HG02678 (cell line): ENCODE data around the gene RBP7.
"Not testable (repeated sequence)": the region's sequence is repeated elsewhere in the genome, so short reads cannot be mapped to it uniquely, and the experiment has no call there.

Source experiments
- ATAC-seq: cut with Tn5 transposase; IDR thresholded peaks from one replicate; pipeline ENCODE4 v1.9.1; 2021; ENCODE audit warnings: mild to moderate bottlenecking, moderate library complexity; ENCODE audit not compliant: unreplicated experiment

Gene RBP7

DNA sequence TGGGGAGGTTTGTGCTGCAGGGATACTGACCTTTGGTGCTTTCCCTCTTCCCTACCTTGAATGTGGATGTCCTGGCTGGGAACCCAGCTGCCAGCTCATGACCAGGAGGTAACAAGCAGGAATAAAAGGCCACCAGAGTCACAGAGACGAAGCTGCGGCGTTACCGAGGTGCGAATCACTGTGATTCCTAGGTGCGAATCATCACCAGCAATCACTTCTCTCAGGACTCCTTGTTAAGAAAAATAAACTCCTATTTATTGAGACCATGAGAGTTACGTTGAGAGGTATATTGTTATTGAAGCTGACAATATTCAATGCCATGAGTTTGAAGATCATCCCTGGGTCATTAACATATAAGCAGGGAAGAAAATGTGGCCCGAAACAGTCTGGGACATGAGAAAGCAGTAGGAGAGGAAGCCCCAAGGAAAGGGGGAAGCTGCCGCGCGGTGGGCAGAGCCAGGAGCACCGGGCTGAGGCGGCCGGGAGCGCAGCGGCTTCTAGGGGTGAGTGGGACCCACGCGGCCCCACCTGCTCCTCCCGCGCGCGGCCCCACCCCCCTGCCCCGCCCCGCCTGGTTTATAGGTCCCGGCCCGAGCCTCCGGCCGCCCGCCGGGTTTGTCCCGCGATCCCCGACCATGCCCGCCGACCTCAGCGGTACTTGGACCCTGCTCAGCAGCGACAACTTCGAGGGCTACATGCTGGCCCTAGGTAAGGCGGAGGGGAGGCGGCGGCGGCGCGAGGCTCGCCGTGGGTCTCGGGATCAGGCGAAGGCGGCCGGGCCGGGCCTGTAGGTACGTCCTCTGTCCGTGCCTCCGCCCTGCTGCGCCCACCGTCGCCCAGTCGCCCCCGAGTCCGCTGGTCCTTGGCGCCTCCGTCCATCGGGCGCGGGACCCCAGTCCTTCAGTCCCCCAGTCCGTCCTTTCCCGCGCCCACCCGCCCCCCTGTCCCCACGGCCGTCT is at the start of gene RBP7:
RBP7 (plus strand) TSS at position 605 of the 959 bp plus-strand sequence; CDS start at position 636, 31 bp downstream.
- ATAC-seq, result no peak

DNA sequence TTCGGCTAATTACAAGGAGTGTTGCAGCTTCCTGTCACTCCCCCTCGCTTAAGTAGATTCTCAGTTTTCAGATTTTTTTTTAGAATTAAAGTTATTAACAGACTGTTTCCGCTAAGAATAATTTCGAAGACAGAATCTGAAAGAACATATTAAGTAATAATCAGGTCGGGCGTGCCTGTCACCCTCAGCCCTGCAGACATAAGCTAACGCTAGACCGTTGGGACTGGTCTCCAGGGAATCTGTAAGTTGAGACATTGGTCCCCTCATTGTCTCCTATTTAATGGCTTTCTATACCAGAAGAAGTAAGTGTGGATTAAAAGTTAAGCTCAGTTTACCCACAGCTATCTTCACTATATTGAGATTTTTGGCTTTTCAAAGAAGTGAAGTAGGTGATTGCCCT is 39.3 kb upstream of the RBP7 start:
- ATAC-seq, result no peak

DNA sequence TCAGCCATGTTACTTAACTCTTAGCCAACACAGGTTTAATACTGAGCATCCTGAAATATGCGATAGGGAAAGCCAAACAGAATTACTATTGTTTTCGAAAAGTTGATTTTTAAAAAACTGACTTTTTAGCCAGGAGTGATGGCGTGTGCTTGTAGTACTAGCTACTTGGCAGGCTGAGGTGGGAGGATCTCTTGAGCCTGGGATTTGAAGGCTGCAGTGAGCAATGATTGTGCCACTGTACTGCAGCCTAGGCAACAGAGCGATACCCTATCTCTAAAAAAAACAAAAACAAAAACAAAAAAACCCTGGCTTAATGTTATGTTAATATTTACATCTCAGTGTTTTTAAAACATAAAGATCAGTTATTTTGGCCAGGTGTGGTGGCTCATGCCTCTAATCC is 37.0 kb upstream of the RBP7 start:
- ATAC-seq, result no peak

DNA sequence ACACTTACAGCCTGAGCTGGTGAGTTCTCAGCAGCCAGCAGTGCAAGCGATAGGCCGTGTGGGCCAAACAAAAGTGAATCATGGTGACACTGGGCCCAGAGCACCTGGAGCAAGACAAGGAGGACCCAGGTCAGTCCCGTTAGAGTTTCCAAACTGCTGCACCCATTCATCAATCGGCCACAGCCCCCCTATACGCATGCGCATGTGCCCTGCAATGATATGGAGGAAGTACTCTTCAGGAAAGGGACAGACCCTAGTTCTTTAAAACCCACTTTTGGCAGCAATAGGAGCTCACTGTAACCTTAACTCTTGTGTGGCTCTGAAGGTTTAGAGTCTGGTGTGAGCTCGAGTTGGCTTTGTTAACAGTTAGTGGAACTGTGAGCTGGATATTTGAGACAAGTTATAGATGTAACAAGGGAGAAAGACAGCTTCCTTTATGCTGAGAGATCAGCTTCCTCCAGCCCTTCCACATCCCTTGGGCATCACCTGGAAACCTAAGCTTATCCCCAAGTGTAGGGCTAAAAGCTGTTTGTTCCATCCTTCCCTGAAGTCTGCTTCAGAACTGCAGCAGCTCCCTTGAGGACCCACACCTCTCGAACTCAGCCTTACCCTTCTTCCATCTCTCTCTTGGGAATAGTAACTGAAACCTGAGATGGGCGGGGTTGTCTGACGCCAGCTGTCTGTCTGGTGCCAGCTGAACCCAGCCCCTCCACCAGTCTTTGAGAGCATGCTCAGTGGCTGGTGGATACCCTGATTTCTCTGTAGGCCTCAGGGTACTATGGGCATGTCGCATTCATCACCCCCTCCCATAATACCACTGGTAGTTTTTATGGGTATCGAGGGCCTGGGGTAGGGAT is 36.1 kb upstream of the RBP7 start:
- ATAC-seq, result no peak

DNA sequence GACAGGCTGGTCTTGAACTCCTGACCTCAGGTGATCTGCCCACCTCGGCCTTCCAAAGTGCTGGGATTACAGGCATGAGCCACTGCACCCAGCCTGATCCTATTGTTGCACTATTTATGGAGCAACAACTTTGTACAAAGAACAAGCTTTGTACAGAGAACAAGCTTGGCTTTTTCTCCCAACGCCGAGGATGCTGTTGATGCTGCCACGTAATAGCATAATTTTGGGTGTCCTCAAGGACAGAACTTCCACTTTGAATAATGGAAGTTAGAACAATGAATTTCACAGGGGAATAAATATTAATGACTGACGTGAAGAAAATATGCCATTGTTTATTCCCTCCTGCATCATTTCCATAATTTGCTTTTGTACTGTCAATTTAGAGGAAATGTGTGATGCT is 12.8 kb upstream of the RBP7 start:
- no peak for ATAC-seq

DNA sequence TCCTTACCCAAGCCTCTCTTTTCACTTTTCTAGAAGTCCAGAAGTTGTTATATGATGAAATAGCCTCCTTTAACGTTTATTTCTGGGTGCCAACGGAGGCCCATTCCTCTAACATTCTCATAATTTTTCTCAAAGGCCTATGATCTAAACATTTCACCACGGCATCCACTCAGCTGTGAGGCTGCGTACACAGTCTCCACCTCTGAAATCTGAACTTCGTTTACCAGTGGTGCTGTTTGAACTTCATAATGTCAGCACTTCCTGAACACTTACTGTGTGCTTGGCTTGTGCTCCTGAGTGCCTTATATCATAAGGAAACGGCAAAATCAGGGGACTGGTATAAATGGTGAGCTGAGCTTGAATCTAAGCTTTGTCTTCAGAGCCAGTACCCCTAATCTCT is 12.0 kb upstream of the RBP7 start:
- ATAC-seq, result no peak

DNA sequence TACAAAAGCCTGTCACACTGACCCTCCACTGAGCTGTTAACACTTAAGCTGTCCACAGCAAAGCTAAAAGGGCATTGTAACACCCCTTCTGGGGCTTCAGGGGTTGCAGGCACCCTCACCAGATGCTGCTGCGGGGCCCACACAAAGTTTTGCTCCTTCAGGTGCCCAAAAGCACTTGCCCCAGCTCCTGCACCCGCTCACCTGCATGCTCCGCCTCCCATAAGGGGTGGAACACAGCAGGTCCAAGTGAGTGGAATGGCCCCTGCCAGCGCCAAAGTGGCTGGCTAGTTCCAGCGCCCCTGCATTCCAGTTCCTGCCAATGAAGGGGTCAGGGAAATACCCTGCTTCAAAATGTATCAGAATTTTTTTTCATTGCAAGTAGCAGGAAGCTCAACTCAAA is 7.3 kb upstream of the RBP7 start:
- ATAC-seq, result no peak

DNA sequence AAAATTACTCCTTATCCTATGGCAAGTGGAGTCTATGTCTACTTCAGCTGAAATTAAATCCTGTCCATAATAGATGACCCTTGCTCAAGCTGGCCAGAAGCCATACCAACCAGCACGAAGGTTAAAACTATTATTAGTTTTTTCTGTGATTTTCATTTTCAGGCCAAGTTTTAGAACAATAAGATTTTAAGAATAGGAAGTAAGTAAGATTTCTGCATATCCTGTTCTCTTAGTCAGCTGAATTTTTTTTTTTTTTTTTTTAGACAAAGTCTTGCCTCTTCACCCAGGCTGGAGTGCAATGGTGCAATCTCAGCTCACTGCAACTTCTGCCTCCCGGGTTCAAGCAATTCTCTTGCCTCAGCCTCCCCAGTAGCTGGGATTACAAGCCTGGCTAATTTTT is 6.1 kb upstream of the RBP7 start:
- no peak for ATAC-seq

DNA sequence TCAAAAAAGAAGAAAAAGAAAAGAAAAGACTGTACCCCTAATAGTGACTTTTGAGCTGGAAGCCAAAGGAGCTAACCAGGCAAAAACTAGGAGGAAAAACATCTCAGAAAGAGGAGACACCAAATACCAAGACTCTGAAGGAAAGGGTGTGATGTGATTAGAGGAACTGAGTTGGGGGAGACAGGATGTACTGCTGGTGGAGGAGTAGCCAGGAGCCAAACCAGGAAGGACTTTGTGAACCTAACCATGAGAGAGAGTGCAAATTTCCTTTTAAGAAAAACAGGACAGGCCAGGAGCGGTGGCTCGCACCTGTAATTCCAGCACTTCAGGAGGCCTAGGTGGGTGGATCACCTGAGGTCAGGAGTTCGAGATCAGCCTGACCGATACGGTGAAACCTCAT is 4.1 kb upstream of the RBP7 start:
- no peak for ATAC-seq

DNA sequence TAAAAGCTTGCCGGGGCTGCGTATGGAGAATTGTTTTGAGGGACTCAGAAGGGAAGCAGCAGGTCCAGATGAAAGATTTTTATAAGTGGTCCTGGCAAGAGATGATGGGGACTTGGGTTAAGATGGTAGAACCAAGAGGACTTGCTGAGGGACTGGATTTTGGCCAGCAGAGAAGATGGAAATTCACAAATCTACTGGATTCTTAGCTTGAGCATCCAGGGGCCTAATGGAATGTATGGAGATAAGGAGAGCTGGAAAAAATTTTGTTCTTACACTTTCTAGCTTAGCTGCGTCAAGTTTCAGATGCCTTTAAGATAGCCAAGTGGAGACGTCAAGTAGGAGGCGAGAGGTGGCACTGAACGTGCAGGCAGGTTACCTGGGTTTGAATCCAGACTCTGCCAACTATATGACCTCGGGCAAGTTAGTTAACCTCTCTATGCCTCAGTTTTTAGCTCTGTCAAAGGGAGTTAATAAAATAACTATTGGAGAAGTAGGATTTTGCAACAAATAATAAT is 3.4 kb upstream of the RBP7 start:
- no peak for ATAC-seq

DNA sequence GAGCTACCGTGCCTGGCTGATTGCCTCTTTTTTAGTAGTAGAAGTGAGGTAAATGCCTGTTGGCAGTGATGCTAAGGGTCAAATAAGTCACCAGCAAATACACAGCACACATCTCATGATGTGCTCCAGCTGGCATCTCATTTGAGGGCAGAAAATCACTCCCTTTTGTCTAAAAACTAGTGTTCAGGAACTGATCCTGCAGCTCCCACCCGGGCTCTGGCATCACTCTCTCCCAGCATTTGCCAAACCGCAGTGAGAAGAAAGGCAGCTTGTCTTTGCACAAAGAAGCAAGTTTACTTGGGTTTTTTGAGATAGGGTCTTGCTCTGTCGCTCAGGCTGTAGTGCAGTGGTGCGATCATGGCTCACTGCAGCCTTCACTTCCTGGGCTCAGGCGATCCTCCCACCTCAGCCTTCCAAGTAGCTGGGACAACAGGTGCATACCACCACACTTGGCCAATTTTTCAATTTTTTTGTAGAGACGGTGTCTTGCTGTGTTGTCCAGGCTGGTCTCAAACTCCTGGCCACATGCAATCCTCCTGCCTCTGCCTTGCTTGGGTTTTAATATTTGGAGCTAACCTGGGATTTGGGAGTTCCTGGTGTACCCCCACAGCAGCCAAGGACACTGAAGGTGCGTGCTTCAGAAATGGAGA is 4.1 kb downstream of the RBP7 start:
- no peak for ATAC-seq

DNA sequence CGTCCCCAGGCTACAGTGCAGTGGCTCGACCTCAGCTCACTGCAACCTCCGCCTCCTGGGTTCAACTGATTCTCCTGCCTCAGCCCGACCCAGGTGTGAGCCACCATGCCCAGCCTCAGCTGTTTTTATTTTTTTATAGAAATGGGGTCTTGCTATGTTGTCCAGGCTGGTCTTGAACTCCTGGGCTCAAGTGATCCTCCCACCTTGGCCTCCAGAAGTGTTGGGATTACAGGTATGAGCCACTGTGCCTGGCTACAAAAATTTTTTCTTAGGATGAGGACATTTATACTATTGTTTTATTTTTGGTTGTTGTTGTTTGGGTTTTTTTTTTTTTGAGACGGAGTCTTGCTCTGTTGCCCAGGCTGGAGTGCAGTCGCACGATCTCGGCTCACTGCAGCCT is 8.2 kb downstream of the RBP7 start:
- not testable (repeated sequence) for ATAC-seq

DNA sequence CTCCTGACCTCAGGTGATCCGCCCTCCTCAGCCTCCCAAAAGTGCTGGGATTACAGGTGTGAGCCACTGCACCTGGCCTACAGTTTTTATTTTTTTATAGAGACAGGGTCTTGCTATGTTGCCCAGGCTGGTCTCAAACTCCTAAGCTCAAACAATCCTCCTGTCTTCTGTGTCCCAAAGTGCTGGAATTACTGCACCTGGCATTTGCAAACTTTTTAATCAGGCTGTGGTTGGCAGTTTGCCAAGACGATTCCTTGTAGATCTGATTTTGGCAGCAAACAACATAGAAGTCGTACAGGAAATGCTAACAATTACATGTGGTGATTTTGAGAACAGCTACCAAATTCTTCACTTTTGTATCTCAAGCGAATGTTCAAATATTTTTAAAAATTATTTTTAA is 10.1 kb downstream of the RBP7 start:
- ATAC-seq, result no peak

DNA sequence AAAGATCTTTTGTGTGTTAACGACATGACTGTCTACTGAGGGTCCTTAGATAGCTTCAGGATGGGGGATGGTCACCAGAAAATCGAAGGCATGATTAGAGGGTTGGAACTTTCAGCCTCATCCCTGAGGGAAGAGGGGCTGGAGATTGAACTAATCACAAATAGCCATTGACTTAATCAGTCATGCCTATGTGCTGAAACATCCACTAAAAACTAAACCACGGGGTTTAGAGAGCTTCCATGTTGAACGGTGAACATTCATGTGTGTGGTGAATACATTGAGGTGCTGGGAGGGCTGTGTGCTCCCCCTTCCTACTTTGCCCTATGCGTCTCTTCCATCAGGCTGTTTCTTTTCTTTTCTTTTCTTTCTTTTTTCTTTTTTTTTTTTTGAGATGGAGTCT is 17.0 kb downstream of the RBP7 start:
- ATAC-seq, result no peak

DNA sequence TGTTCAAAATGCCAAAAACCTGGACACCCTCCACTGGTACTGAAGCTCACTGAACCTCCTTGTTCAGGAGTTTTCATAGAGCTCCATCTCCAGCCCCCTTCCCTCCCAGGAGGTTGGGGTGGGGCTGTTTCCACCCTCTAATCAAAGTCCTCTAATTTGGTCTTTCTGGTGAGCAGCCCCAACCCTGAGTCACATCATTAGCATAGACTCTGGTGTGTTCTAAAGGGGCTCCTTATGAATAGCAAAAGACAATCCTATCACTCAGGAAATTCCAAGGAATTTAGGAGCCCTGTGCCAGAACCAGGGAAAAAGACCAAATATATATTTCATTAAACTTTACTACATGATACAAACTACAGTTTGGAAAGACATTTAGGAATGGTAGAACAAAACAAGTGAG is 22.5 kb downstream of the RBP7 start:
- ATAC-seq, result no peak

DNA sequence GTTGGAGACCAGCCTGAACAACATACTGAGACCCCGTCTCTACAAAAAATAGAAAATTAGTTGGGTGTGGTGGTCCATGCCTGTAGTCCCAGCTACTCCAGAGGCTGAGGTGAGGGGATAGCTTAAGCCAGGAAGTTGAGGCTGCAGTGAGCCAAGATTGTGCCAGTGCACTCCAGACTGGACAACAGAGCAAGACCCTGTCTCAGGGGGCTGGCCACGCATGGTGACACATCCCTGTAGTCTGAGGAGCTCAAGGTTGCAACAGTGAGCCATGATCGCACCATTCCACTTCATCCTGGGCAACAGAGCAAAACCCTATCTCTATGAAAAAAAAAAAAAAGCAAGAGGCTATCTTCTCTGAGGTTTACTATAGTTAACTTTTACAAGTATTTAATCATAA is 23.1 kb downstream of the RBP7 start:
- no peak for ATAC-seq

DNA sequence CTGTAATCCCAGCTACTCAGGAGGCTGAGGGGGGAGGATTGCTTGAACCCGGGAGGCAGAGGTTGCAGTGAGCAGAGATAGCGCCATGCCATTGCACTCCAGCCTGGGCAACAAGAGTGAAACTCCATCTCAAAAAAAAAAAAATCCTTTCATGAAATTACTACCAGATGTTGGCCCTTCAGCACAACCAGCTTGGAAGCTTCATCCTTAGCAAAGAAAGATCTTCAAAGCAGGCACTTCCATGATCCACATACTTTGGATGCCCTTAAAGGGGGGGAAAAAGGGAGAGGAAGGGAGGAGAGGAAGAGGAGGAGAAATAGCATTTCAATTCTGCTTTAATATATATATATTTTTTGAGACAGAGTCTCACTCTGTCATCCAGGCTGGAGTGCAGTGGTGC is 23.6 kb downstream of the RBP7 start:
- ATAC-seq, result not testable (repeated sequence)

DNA sequence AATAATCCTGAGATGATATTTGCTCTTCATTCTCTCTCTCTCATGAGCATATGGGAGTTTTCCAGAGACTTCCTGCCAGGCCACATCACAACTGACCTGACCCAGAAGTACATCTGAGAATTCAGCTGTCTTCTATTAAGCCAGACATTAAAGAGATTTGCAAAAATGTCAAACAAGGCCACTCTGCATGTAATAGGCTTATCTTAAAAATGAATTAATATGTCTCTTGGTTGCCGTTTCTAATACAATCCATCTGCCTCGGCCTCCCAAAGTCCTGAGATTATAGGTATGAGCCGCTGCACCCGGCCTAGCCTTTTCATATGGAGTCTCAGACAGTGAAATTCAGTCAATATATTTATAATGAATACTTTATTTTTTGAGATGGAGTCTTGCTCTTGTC is 25.0 kb downstream of the RBP7 start:
- ATAC-seq, result not testable (repeated sequence)

DNA sequence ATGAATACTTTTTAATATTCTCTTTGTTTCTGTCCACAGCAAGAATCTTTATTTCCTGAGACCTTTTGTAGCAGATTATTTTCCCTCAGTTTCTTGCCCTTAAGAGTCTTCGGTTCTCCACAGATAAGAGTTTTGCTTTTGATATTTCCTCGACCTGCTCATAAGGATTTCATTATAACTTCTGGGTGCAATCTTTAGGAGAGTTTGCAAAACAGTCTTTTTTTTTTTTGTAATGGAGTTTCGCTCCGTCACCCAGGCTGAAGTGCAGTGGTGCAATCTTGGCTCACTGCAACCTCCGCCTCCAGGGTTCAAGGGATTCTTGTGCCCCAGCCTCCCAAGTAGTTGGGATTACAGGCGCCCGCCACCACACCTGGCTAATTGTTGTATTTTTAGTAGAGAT is 25.6 kb downstream of the RBP7 start:
- no peak for ATAC-seq

DNA sequence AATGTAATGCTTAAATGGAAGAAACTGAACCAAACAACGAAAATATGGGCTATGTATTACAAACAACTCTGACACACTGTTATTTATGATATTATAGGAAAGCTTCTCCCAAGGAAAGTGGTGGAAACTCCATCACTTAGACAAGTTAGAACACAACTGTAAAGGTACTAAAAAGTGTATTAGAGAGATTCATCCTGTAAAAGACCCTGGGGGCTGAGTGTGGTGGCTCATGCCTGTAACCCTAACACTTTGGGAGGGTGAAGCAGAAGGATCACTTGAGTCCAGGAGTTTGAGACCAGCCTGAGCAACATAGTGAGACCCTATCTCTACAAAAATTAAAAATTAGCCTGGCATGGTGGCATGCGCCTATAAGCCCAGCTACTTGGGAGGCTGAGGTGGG is 28.3 kb downstream of the RBP7 start:
- no peak for ATAC-seq

DNA sequence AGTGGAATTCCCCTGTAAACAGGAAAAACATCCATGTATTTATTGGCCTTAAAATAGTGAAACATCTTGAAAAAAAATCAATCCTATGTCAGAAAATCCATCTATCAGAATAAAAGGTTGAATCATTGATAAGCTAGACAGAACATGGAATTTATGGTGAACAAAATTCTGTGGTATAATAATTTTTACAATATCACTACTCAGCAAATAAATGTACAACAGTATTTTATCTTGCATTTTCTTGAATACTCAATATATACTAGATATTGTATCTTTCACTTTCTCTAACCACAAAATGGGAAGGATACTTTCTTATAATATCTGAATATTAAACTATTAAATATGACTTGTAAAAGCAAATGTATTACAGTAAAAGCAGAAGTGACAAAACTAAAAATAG is 30.0 kb downstream of the RBP7 start:
- no peak for ATAC-seq
